Endothelial cell of umbilical vein (primary cell): ENCODE results near the gene PRKD1. TPM values are rescaled to one million over a fixed set of nuclear protein-coding genes. Genes with fewer than 3 reads are reported as not detected.

ENCODE experiments used
- BruUV-seq: library from RNA; stranded (reverse); fragments of 400-500 nt; replicated peaks from 2 replicates; lab custom pipeline; 2021; lab: Mats Ljungman, UMichigan
- CTCF ChIA-PET: fragments of 300-600, 350-600 bp; sonication (Branson Sonifier 250); formaldehyde crosslinking; loops from one replicate; lab custom pipeline; 2021; ENCODE audit warnings: antibody characterized with exemption, inconsistent platforms; lab: Charles Lee
- POLR2A ChIA-PET: fragments of 300-600, 350-600 bp; sonication (Branson Sonifier 250); formaldehyde crosslinking; loops from one replicate; lab custom pipeline; 2021; ENCODE audit warnings: antibody characterized with exemption, inconsistent platforms; lab: Charles Lee
- DNase-seq: peaks from one replicate; pipeline ENCODE4 v3.0.0-alpha.2; 2011; ENCODE audit warnings: low read depth, low spot score
- FAIRE-seq: peaks from 2 replicates; lab custom pipeline; 2011; peaks lifted over from hg19 to GRCh38; lab: Jason Lieb, UNC
- H2AFZ ChIP-seq: 2 replicates; pipeline ENCODE4 v1.6.0; 2012; ENCODE audit warnings: low read depth, low read length, control low read depth, inconsistent platforms
- H3K27ac ChIP-seq: 2 replicates; pipeline ENCODE4 v1.5.1; 2011; ENCODE audit warnings: low read depth, mild to moderate bottlenecking, control low read depth, low read length, moderate library complexity; ENCODE audit not compliant: insufficient read depth
- H3K27me3 ChIP-seq, 2 experiments: 2 replicates each; pipeline versions ENCODE4 v1.6.0 to v1.6.1; 2011; ENCODE audit warnings: low read length in 2 of 2, mixed read lengths in 1 of 2; ENCODE audit not compliant: control insufficient read depth in 2 of 2, insufficient read depth in 2 of 2
- H3K36me3 ChIP-seq, 2 experiments: 2 replicates in 1 of 2; 3 replicates in 1 of 2; pipeline ENCODE4 v1.5.1; 2011; ENCODE audit warnings: low read length in 2 of 2, mild to moderate bottlenecking in 1 of 2, moderate library complexity in 1 of 2; ENCODE audit not compliant: control insufficient read depth in 2 of 2, insufficient read depth in 2 of 2; ENCODE audit errors: extremely low read depth in 1 of 2
- H3K4me1 ChIP-seq: 3 replicates; pipeline ENCODE4 v1.5.1; 2011; ENCODE audit warnings: mild to moderate bottlenecking, low read length; ENCODE audit not compliant: control insufficient read depth, insufficient read depth; ENCODE audit errors: extremely low read depth
- H3K4me2 ChIP-seq: 2 replicates; pipeline ENCODE4 v1.6.1; 2011; ENCODE audit warnings: low read length, control low read depth, mixed read lengths; ENCODE audit not compliant: insufficient read depth
- H3K4me3 ChIP-seq, 3 experiments: fragments of 200-600 bp in 1 of 3; sonication (generic), shearing (Covaris generic) in 1 of 3; replicated peaks in 1 of 3; 2 replicates each; pipeline ENCODE4 v1.5.1; 2011 to 2016; ENCODE audit warnings: control low read depth in 3 of 3, low read length in 3 of 3, mild to moderate bottlenecking in 2 of 3, inconsistent platforms in 1 of 3, low read depth in 1 of 3, moderate library complexity in 1 of 3; ENCODE audit not compliant: insufficient read depth in 1 of 3
- H3K79me2 ChIP-seq: 2 replicates; pipeline ENCODE4 v1.6.0; 2012; ENCODE audit warnings: low read length, inconsistent platforms; ENCODE audit not compliant: control insufficient read depth, insufficient read depth
- H3K9ac ChIP-seq: replicated peaks from 2 replicates; pipeline ENCODE3; 2011; ENCODE audit warnings: low read length, control low read depth; ENCODE audit not compliant: insufficient read depth; ENCODE audit errors: extremely low read depth
- H3K9me1 ChIP-seq: replicated peaks from 3 replicates; pipeline ENCODE4 v1.6.0; 2011; ENCODE audit warnings: mild to moderate bottlenecking, low read length; ENCODE audit not compliant: control insufficient read depth, insufficient read depth; ENCODE audit errors: extremely low read depth
- H3K9me3 ChIP-seq: replicated peaks from 2 replicates; pipeline ENCODE4 v1.5.1; 2012; ENCODE audit warnings: low read length, inconsistent platforms; ENCODE audit not compliant: control insufficient read depth, insufficient read depth
- H4K20me1 ChIP-seq: replicated peaks from 2 replicates; pipeline ENCODE3; 2011; ENCODE audit warnings: mild to moderate bottlenecking, low read length; ENCODE audit not compliant: control insufficient read depth, insufficient read depth; ENCODE audit errors: extremely low read depth
- CTCF ChIP-seq, 2 donors: IDR thresholded peaks; 1 replicate in 1 of 2; 2 replicates in 1 of 2; pipeline ENCODE4 v1.5.1; 2011; ENCODE audit warnings: low read length in 2 of 2, mild to moderate bottlenecking in 2 of 2, moderate library complexity in 2 of 2, control low read depth in 1 of 2, inconsistent platforms in 1 of 2, low read depth in 1 of 2; ENCODE audit not compliant: insufficient read depth in 1 of 2; ENCODE audit errors: extremely low read depth in 1 of 2
- EZH2 ChIP-seq: IDR thresholded peaks from 2 replicates; pipeline ENCODE4 v1.6.1; 2012; ENCODE audit warnings: borderline replicate concordance, low read depth, mild to moderate bottlenecking, moderate library complexity, low read length, inconsistent platforms; ENCODE audit not compliant: severe bottlenecking
- FOS ChIP-seq: IDR thresholded peaks from 2 replicates; pipeline ENCODE4 v1.6.1; 2011; ENCODE audit warnings: mild to moderate bottlenecking, low read length, moderate library complexity, borderline replicate concordance; ENCODE audit not compliant: insufficient read depth
- GATA2 ChIP-seq: IDR thresholded peaks from 2 replicates; pipeline ENCODE4 v1.7.0; 2011; ENCODE audit warnings: low read depth, mild to moderate bottlenecking, moderate library complexity, mixed read lengths, low read length; ENCODE audit not compliant: insufficient read length, insufficient read depth
- JUN ChIP-seq: IDR thresholded peaks from 2 replicates; pipeline ENCODE4 v1.6.1; 2011; ENCODE audit warnings: borderline replicate concordance, low read depth; ENCODE audit not compliant: insufficient read length, insufficient read depth
- MAX ChIP-seq: IDR thresholded peaks from 2 replicates; pipeline ENCODE4 v1.6.1; 2011; ENCODE audit not compliant: insufficient read depth, insufficient read length
- MYC ChIP-seq: IDR thresholded peaks from one replicate; pipeline ENCODE4 v1.6.1; 2011; ENCODE audit warnings: mild to moderate bottlenecking, low read depth, low read length
- POLR2A ChIP-seq: IDR thresholded peaks from 2 replicates; pipeline ENCODE4 v1.6.1; 2012; ENCODE audit warnings: low read depth, mild to moderate bottlenecking, control low read depth, low read length
- POLR2AphosphoS5 ChIP-seq: IDR thresholded peaks from 2 replicates; pipeline ENCODE4 v1.6.1; 2012; ENCODE audit warnings: low read depth, mild to moderate bottlenecking, control low read depth, low read length, moderate library complexity; ENCODE audit not compliant: insufficient read depth
- dilution Hi-C: fragments of 300-500 bp; cut with MboI; formaldehyde crosslinking; loops from one replicate; pipeline ENCODE4 v1.15.0; 2019; ENCODE audit warnings: low sequenced_read_pairs; ENCODE audit not compliant: extremely low pct_ligation_motif_present
- intact Hi-C: fragments of 100-400 bp; cut with micrococcal nuclease; formaldehyde crosslinking; loops from one replicate; pipeline ENCODE4 v1.10.0; 2022
- polyA plus RNA-seq, 4 experiments: library from polyadenylated mRNA; depleted of rRNA in 3 of 4; stranded (reverse) in 3 of 4; unstranded in 1 of 4; fragments of >200 nt; gene quantifications; 2 replicates each; pipeline versions ENCODE4 v1.2.1 to v1.2.3, GENCODE V29; 2011 to 2012; ENCODE audit warnings: missing spikeins in 1 of 4
- total RNA-seq: library from RNA; stranded (reverse); gene quantifications from 2 replicates; pipeline ENCODE4 v1.2.3, GENCODE V29; 2021

Gene PRKD1
- total and polyA plus RNA-seq, 2 donors (not counting 3 experiments of a cell fraction or from before 2014, with no cell fraction given) = 3.9 to 10.9 TPM

- H3K4me1 ChIP-seq = no peaks in the 10 kb centered on the region
- H3K9me1 ChIP-seq = no peaks in the 10 kb centered on the region
- no peak for TF ChIP-seq CTCF (IDR thresholded peaks at IDR 0.05; ENCODE audit: extremely low read depth in 1 of 2, insufficient read depth in 1 of 2, low read depth in 1 of 2, low read length in 2 of 2)
- TF ChIP-seq GATA2 = no peak
- TF ChIP-seq POLR2A = no peak
- TF ChIP-seq MYC = no peak
- TF ChIP-seq POLR2AphosphoS5 = no peak
- TF ChIP-seq EZH2 = no peak
- TF ChIP-seq MAX = no peak
- TF ChIP-seq JUN = no peak
- no peak for TF ChIP-seq FOS
- H3K27me3 ChIP-seq = peaks cover 3 to 11% of the 10 kb centered on the region in 2 experiments
- H3K9ac ChIP-seq = no peak overlapping the region
- H3K36me3 ChIP-seq = no peaks in the 10 kb centered on the region
- DNase-seq (no peak), FAIRE-seq (no peak)
- no peak overlapping the region for H3K4me2 ChIP-seq
- no peak overlapping the region for H3K4me3 ChIP-seq
- H3K27ac ChIP-seq = no peak overlapping the region
- H3K79me2 ChIP-seq = no peaks in the 10 kb centered on the region
- ChIA-PET CTCF (interaction anchor here (0.9 to 4.1 kb wide), 5 partner anchors 10 to 773 kb away, joined by 3 to 21 read pairs (median 4); no protein-coding TSS in a partner anchor), POLR2A (no interaction called here)
- dilution Hi-C loops = no loop called here
- H2AFZ ChIP-seq = no peak overlapping the region
- no peaks in the 10 kb centered on the region for H4K20me1 ChIP-seq
- intact Hi-C loops = no loop called here
- H3K9me3 ChIP-seq = no peaks in the 10 kb centered on the region
- BruUV-seq = no TSS peak
Measured at GRCh38 chr14:29528889-29529288, 398.8 kb downstream of the PRKD1 start.
